Erythroblast (primary cell): ENCODE results near the gene IFNL3.

Experiments used
- GATA1 ChIP-seq: IDR thresholded peaks from 2 replicates; pipeline ENCODE4 v1.6.1; 2011; ENCODE audit warnings: low read depth, mild to moderate bottlenecking, control low read depth, low read length, moderate library complexity
- POLR2A ChIP-seq: IDR thresholded peaks from 2 replicates; pipeline ENCODE4 v1.6.1; 2011; ENCODE audit warnings: mild to moderate bottlenecking, low read length

- TF ChIP-seq POLR2A, result no peak
- TF ChIP-seq GATA1, result no peak
Observed at GRCh38 chr19:39196860-39197562, 47.8 kb downstream of the IFNL3 start, which contains the start of gene NCCRP1.
